ENCODE data around the gene SLC4A5.
"Not testable (repeated sequence)": the region's sequence is repeated elsewhere in the genome, so short reads cannot be mapped to it uniquely, and the experiment has no call there.

SLC4A5 gene

GRCh38 chr2:74194799-74195198 is 148.4 kb downstream of the SLC4A5 start:
- no peak for DNase-seq

- no peak for DNase-seq
Observed at GRCh38 chr2:74191596-74192380, 151.4 kb downstream of the SLC4A5 start.

- DNase-seq: no peak
Observed at GRCh38 chr2:74188696-74189095, 154.5 kb downstream of the SLC4A5 start.

DNA sequence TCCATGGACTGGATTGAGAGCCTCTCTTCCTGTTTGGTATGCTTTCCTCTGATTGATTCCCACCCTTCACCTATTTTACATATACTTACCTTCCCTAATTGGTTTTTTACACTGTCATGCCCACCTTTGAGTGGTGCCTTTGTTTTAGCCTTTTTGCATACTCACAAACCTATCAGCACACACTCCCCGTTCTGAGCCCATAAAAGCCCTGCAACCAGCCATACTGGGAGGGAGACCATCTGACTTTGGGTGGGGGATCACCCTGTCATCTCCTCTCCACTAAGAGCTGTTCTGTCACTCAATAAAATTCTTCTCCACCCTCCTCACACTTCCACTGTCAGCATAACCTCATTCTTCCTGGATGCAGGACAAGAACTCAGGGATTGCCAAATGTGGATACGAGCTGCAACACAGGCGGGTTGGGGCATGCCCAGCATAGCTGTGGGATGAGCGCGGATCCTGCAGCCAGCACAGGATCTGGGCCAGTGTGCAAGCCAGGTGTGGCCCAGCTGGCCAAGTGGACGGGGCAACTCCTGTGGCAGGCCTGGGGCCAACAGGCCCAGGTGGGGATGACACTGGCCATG is 155.1 kb downstream of the SLC4A5 start:
- peak; percentile 55 for DNase-seq

DNA sequence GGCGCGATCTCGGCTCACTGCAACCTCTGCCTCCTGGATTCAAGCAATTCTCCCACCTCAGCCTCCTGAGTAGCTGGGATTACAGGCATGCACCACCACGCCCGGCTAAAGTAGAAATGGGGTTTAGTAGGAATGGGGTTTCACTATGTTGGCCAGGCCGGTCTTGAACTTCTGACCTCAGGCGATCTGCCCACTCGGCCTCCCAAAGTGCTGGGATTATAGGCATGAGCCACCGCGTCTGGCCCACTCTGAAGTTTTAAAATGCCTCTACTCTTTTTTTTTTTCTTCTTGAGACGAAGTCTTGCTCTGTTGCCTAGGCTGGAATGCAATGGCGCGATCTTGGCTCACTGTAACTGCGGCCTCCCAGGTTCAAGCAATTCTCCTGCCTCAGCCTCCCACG is 156.5 kb downstream of the SLC4A5 start:
- DNase-seq: not testable (repeated sequence)

DNA sequence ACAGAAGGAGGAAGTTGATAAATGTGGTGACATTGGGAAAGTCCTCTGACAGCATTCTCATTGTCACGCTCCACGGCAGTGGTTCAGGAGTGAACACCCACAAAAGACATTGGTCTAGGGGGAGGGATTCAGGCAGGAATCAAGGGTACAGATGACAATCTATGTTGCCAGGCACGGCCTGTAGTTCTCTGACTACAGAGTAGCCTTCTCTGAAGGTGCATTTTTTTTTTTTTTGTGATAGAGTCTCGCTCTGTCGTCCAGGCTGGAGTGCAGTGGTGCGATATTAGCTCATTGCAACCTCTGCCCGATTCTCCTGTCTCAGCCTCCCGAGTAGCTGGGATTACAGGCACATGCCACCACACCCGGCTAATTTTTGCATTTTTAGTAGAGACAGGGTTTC is 157.2 kb downstream of the SLC4A5 start:
- no peak for DNase-seq

GRCh38 chr2:74183878-74184277 is 159.3 kb downstream of the SLC4A5 start:
- DNase-seq: no peak

- peak; percentile 95 for DNase-seq
Observed at GRCh38 chr2:74181739-74182138, 161.5 kb downstream of the SLC4A5 start.

DNA sequence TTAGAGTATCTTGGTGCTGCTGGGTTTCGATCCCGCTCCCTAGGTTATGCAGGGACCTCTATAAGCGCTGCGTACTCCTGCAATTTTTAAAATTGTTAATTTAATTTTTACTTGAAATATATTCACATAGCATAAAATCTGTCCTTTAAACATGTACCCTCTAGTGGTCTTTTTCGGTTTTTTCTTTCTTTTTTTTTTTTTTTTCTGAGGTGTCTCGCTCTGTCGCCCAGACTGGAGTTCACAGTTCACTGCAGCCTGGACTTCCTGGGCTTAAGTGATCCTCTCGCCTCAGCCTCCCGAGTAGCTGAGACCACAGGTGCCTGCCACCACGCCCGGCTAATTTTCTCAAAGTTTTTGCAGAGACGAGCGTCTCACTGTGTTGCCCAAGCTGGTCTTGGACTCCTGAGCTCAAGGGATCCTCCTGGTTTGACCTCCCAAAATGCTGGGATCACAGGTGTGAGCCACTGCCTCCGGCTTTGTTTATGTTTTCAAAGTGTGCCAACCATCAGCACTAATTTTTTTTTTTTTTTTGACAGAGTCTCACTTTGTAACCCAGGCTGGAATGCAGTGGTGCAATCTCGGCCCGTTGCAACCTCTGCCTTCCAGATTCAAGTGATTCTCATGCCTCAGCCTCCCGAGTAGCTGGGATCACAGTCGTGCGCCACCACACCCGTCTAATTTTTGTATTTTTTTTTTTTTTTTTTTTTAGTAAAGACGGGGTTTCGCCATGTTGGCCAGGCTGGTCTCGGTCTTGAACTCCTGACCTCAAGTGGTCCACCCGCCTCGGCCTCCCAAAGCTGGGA is 164.0 kb downstream of the SLC4A5 start:
- DNase-seq: no peak

- DNase-seq: peak; percentile 99
Observed at GRCh38 chr2:74178211-74179062, 164.8 kb downstream of the SLC4A5 start, which contains the start of gene MOB1A. TSS of gene MOB1A (minus strand) at chr2:74178879. CDS start at chr2:74178674, 205 bp downstream.

DNA sequence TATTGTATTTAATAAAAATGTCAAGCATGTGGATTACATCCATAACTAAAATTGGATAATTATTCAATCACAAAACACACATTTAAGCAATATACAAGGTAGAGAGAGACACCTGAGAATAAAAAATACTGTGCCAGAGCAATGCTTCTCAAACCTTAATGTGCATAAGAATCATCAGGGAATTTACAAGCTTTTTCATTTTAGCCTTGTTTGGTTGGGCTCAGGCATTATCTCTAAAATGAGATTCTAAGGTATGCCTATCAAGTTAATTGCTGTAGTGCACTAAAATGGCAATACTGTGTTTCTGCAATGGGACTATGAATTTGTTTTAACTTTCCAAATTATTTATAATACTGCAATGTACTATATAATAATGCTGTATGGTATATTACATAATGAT is 165.5 kb downstream of the SLC4A5 start:
- no peak for DNase-seq

GRCh38 chr2:74174909-74175308 is 168.3 kb downstream of the SLC4A5 start:
- DNase-seq: no peak

DNA sequence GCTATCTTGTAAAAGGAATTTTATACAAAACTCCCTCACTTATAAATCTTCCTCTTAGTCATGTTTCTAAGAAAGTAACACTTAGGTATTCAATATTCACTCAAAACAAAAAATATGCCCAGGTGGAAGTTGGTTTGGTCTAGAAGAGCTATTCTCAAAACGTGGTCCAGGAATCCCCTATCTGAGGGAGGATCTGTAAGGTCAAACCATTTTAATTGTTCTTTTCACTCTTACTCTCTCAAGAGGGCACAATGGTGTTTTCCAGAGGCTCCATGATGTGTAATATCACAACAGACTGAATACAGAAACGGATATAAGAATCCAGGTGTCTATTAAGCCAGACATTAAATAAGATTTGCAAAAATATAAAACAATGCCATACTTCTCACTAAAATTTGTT is 174.5 kb downstream of the SLC4A5 start:
- DNase-seq: no peak
